Erythroblast (primary cell): ENCODE measurements around the gene ZFPM1.

ENCODE experiments used
- GATA1 ChIP-seq: IDR thresholded peaks from 2 replicates; pipeline ENCODE4 v1.6.1; 2011; ENCODE audit warnings: low read depth, mild to moderate bottlenecking, control low read depth, low read length, moderate library complexity
- POLR2A ChIP-seq: IDR thresholded peaks from 2 replicates; pipeline ENCODE4 v1.6.1; 2011; ENCODE audit warnings: mild to moderate bottlenecking, low read length

DNA sequence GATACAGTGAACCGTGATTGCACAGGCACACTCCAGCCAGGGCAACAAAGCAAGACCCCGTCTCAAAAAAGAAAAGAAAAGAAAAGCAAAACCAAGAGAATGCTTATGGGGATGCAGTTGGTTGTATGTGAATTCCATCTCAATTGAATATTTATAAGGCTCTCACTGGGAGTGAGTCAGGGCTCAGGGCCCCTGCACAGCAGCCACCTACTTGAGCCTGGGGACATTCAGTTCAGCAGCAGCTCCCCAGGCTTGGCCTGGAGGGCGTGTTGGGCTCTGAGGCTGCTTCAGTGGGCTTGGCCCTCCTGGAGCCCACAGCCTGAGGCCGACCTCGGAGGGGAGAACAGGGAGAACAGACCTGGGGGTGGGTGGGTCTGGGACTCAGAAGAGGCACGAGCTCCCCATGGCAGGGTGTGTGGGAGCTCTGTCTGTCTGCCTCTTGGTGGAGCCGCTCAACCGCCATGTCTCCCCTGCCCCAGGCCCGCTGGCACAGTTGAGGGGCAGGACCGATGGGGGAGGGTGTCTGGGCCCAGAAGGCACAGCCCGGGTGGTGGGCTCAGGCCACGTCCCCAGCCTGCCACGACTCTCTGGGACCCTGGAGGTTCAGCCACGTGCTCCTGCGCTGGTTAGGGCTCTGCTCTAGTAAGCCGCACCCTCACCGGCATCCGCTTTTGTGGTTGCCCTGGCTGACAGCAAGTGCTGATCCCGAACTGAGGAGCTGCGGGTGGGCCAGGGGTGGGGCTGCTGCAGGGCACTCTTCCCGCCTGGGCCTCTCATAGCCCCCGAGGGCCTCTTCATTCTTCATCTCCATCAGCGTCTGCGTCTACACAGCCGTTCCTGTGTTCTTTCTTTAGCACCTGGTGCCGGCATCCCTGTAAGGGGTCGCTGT lies 24.8 kb downstream of the ZFPM1 start:
- TF ChIP-seq POLR2A, result no peak
- no peak for TF ChIP-seq GATA1
